Measurements from ENCODE around the gene SEPHS2.
"Not testable (repeated sequence)": the region's sequence is repeated elsewhere in the genome, so short reads cannot be mapped to it uniquely, and the experiment has no call there.

The SEPHS2 gene

DNA sequence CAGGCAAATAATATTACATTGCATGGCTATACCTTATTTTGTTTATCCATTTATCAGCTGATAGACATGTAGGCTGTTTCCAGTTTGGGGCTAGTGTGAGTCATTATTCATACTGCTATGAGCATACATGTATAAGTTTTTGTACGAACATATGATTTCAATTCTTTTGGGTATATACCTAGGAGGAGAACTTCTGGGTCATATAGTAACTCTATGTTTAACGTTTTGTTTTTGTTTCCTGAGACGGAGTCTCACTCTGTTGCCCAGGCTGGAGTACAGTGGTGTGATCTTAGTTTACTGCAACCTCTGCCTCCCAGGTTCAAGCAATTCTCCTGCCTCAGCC lies 24.5 kb upstream of the SEPHS2 start:
- DNase-seq (ENCODE audit: low read depth in 2 of 2): no peak

DNA sequence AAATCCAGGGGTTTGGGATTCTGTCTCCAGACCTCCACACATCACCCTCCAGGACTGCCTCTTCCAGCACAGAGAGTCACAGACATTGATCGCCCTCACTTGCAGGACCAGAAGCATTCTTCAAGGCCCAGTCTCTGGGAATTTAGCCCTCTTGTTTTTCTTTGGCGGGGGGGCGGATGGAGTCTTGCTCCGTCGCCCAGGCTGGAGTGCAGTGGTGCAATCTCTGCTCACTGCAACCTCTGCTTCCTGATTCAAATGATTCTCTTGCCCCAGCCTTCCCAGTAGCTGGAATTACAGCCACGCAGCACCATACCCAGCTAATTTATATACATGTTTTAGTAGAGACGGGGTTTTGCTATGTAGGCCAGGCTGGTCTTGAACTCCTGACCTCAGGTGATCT lies 18.4 kb upstream of the SEPHS2 start:
- no peak for DNase-seq (ENCODE audit: low read depth in 2 of 2)

DNA sequence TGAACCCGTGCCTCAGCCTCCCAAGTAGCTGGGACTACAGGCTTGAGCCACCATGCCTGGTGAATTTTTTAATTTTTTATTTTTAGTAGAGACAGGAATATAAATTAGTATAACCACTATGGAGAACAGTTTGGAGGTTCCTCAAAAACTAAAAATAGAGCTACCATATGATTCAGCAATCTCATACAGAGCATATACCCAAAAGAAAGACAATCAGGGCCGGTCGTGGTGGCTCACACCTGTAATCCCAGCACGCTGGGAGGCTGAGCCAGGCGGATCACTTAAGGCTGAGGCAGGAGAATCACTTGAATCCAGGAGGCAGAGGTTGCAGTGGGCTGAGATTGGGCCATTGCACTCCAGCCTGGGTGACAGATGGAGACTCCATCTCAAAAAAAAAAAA lies 15.8 kb upstream of the SEPHS2 start:
- DNase-seq (ENCODE audit: low read depth in 2 of 2): not testable (repeated sequence)

DNA sequence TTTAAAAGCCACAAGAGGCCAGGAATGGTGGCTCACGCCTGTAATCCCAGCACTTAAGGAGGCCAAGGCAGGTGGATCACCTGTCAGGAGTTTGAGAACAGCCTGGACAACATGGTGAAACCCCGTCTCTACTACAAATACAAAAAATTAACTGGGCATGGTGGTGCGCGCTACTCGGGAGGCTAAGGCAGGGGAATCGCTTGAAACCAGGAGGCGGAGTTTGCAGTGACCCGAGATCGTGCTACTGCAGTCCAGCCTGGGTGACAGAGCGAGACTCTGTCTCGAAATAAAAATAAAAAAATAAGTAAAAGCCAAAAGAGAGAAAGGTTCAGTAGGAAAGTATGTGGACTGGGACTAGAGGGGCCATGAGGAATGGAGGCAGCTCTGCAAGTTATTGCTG lies 13.8 kb upstream of the SEPHS2 start:
- no peak for DNase-seq (ENCODE audit: low read depth in 2 of 2)

DNA sequence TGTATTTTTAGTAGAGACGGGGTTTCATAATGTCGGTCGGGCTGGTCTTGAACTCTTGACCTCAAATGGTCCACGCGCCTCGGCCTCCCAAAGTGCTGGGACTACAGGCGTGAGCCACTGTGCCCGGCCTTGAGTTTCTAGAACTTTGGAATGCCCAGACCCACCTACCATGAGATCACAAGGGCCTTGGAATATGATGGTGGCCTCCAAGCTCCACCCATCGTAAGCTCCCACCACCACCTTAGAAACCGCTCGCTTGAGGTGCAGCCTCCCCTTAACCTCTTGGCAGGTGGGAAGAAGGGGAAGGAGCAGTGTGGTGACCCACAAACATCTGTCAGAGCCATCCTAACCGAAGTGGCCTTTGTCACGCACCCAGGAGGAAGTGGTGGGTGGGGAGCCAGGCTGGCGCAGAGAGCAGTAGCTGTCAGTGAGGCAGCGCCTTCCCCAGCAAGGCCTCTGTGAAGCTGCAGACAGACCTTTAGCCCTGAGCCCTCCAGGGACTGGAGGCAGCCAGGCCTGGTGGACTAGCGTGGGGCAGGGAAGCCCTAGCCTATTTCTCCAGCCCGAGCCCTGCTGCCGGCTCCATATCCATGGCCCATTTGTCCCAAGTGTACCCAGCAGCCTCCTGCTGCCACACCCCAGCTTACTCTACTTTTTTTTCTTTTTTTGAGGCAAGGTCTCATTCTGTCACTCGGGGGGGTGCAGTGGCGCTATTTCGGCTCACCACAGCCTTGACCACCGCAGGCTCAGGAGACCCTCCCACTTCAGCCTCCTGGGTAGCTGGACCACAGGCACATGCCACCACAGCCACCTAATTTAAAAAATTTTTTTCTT lies 13.1 kb upstream of the SEPHS2 start:
- peak; percentile 79 to 84 for DNase-seq (ENCODE audit: low read depth in 2 of 2)

DNA sequence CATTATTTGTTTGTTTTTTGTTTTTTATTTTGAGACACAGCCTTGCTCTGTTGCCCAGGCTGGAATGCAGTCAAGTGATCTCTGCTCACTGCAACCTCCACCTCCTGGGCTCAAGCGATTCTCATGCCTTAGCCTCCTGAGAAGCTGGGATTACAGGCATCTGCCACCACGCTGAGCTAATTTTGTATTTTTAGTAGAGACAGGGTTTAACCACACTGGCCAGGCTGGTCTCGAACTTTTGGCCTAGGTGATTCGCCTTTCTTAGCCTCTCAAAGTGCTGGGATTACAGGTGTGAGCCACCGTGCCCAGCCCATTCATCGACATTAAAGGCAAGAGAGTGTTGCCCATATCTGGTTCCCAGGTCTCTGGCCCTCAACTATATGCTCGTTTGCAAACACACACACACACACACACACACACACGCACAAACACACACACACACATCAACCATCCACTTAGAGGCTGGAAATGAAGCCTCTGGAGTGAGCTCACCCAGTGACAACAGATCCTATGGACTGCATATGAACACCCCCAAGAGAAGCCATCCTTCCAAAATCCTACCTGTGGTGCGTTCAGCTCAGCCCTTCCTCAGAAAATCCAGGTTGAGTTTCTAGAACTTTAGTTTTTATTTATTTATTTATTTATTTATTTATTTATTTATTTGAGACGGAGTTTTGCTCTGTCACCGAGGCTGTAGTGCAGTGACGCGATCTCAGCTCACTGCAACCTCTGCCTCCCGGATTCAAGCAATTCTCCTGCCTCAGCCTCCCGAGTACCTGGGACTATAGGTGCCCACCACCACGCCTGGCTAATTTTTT lies 12.3 kb upstream of the SEPHS2 start:
- no peak for DNase-seq (ENCODE audit: low read depth in 2 of 2)

DNA sequence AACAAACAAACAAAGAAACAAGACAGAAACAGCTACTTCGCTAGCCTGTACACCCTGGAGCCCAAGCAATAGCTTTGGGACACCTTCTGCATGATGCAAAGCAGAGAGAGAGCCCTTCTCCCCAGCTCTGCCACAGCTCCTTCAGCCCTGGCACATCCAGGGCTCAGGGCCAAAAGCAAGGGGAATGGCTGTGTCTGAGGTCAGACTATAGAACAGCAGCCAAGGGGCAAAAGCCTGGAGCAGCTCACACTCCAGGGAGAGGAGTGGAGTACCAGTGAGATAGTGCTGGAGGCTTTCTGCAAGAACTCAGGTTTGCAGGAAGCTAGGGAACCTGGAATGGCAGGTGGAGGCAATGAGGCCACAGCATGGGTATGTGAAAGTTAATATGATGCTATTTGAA lies 11.6 kb upstream of the SEPHS2 start:
- no peak for DNase-seq (ENCODE audit: low read depth in 2 of 2)

DNA sequence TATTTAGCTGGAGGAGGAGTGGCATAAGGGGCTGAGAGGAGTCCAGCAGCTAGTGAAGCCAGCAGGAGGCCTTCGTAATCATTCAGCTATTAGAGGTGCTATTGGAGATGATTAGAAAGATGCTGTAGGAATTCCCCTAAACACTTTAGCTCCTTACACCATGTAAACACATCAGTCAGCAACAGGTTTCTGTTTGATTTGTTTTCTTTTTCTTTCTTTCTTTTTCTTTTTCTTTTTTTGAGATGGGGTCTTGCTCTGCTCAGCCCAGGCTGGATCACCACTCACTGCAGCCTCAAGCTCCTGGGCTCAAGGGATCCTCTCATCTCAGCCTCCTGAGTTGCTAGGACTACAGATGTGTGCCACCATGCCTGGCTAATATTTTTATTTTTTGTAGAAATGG lies 10.6 kb upstream of the SEPHS2 start:
- DNase-seq (ENCODE audit: low read depth in 2 of 2): no peak

DNA sequence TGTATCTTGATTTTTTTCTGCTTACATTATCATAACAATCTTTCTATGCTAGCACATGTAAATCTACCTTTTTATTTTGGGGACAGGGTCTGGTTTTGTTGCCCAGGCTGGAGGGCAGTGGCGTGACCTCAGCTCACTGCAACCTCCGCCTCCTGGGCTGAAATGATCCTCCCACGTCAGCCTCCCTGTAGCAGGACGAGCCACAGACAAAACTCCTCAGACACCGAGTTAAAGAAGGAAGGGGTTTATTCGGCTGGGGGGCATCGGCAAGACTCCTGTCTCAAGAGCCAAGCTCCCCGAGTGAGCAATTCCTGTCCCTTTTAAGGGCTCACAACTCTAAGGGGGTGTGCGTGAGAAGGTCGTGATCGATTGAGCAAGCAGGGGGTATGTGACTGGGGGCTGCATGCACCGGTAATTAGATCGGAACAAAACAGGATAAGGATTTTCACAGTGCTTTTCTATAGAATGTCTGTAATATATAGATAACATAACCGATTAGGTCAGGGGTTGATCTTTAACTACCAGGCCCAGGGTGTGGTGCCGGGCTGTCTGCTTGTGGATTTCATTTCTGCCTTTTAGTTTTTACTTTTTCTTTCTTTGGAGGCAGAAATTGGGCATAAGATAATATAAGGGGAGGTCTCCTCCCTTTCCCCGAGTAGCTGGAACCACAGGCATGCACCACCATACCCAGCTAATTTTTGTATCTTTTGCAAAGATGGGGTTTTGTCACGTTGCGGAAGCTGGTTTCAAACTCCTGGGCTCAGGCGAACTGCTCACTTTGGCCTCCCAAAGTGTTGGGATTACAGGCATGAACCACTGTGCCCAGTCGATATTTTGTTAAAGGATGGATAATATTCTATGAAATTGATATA lies 7.3 kb upstream of the SEPHS2 start:
- DNase-seq (ENCODE audit: low read depth in 2 of 2): not testable (repeated sequence)

DNA sequence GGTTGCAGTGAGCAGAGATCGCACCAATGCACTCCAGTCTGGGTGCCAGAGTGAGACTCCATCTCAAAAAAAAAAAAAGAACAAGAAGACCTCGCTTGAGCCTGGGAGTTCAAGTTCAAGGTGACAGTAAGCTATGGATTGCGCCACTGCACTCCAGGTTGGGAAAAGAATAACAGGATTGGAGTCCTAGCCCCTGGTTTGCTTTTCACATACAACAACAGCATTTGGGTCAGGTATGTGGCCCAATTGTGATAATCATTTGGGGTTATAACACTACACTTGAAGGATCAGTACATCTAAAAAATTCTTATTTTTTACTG lies 3.4 kb upstream of the SEPHS2 start:
- no peak for DNase-seq (ENCODE audit: low read depth in 2 of 2)

DNA sequence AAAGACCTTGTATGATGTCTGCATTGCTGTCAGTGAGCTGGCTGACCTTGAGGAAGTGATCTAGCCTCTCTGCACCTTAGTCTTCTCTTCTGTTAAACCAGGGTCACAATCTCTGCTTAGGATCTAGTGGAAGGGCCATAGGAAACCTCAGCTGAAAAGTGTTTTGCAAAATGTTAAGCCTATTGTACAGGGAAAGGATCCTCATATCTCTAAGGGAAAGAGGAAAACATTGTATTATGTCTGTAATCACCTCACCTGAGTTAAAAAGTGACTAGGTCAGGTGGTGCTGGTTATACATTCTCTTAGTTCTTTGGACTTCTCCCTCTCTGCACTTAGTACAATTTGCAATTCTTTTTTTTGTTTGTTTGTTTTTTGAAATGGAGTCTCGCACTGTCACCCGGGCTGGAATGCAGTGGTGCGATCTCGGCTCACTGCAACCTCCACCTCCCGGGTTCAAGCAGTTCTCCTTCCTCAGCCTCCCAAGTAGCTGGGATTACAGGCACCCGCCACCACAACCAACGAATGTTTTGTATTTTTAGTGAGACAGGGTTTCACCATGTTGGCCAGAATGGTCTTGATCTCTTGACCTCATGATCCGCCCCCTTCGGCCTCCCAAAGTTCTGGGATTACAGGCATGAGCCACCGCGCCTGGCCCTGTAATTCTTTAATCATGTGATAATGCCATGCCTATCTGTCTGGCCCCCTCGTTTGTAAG lies 2.0 kb upstream of the SEPHS2 start:
- no peak for DNase-seq (ENCODE audit: low read depth in 2 of 2)

DNA sequence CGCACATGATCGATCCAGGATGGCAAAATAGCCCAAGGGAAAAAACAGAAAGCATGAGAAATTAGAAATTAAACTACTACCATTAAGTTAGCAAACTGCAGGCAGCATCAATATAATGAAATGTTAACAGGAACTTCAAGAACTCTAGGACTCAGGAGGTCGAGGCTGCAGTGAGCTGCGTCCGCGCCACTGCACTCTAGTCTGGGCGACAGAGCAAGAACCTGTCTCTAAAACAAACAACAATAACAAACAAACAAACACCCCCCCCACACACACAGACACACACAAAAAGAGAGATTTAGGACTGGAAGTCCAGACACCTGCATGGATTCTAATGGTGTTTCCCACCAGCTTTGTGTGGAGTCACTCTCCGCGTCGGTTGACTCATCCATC lies 525 bp upstream of the SEPHS2 start:
- no peak for DNase-seq (ENCODE audit: low read depth in 2 of 2)

DNA sequence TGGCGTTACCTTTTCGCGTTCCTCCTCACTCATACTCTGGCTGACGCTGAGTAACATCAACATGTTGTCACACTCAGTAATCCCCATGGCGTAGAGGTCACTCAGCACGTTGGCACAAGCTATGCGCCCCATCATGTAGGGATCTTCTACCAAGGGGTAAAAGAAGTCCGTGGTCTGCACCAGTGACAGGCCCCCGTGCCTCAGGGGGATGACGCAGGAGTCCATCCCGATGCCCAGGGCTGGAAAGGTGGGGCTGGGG lies 596 bp downstream of the SEPHS2 start:
- no peak for DNase-seq (ENCODE audit: low read depth in 2 of 2)

DNA sequence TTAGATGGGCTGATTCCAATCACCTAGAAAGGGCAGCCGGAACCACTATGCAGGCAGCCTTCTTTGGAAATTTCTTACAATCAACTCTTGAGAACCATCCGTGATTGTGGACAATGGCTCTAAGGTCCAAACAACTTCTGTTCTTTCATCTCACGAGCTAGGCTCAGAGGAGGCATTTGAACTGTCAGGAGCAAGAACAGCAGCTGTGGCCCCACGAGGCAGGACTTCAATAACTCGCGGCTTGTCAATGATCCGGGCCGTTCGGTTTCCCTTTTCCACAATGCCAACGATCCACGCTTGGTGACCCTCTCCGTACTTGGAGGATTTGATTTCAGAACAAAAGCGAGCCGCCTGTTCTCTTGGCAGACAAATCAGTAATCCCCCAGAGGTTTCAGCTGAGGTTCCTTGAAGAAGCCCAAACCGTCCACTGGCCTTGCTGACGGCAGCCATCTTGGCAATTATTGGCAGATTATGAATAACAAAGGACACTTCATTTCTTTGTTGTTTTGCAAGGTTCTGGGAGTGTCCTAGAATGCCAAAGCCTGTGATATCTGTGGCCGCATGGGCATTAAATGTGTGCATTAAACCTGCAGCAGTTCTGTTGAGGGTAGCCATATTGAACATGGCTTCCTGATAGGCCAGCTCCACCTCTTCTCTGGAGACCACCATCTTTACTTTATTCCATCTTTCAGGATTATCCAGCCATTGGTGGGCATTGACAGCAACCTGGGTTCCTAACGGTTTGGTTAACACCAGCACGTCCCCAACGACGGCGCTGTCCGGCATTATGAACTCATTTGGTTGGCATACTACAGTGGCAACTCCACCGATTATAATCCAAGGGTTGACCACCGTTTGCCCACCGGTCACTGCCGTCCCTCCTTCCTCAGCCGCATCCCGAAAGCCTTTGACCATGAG lies 1.2 kb downstream of the SEPHS2 start:
- no peak for DNase-seq (ENCODE audit: low read depth in 2 of 2)

DNA sequence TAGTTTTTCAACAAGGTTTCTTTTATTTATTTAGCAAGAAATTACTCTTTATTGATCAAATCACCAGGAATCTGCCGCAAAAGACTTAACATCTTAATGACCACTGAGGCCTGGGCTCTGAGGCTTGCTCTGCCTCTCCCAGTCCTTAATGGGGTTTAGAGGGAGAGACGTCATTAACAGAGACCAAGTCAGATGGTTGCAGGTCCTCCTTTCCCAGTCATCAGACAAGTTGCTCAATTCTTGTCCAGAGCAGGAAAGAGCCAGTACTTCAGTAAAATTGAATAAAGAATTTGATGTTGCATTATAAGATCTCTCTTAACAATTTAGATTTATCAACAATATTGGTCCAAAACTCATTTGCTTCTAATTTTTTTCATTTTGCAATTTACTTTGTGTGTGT lies 2.0 kb downstream of the SEPHS2 start:
- no peak for DNase-seq (ENCODE audit: low read depth in 2 of 2)

DNA sequence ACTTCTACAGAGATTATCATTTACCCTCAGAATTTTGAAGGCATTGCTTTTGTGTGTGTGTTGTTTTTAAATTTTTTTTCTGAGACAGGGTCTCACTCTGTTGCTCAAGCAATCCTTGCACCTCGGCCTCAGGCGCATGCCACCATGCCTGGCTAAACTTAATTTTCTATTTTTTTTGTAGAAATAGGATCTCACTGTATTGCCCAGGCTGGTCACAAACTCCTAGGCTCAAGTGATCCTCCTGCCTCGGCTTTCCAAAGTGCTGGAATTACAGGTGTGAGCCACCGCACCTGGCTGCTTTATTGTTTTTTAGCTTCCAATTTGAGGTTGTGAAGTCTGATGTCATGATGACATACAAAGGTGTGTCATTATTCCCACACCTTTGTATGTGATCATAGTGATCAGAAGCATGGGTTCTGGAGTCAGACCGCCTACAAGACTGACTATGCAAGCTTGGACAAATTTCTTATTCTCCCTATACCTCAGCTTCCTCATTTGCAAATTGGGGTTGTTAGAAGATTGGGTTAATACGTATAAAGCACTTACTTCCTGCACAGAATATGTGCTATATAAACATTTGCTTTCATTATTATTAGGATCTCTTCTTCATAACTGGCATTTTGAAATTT lies 5.8 kb downstream of the SEPHS2 start:
- DNase-seq (ENCODE audit: low read depth in 2 of 2): no peak

DNA sequence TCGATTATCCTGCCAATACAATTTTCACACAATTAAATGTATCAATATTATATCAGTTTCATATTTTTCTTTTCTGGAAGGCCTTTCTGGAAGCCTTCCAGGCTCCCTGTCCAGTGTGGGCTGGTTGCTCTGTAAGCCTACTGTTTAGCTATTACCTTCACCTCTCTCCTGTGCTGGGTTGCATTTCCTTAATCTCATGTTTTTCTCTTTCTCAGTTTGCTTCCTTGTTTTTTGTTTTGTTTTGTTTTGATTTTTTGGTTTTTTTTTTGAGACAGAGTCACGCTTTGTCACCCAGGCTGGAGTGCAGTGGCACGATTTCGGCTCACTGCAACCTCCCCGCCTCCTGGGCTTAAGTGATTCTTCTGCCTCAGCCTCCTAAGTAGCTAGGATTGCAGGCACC lies 6.8 kb downstream of the SEPHS2 start:
- DNase-seq (ENCODE audit: low read depth in 2 of 2): no peak

DNA sequence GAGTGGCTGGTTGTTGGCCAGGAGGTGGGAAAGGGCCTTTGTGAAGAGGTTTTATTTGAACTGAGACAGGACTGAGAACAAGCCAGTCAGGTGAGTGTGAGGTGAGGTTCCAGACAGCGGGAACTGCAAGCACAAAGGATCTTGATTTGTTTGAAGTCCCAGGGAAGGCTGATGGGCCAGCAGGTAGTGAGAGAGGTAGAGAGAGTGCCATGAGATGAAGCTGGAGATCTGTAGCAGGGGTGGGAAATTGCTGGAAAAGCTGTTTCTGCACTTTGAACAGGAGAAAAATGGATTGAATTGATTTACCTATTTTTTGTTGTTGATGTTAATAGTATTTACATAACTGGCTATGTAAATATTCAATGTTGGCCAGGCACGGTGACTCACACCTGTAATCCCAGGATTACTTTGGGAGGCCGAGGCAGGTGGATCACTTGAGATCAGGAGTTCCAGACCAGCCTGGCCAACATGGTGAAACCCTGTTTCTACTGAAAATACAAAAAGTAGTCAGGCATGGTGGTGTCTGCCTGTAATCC lies 8.1 kb downstream of the SEPHS2 start:
- no peak for DNase-seq (ENCODE audit: low read depth in 2 of 2)

DNA sequence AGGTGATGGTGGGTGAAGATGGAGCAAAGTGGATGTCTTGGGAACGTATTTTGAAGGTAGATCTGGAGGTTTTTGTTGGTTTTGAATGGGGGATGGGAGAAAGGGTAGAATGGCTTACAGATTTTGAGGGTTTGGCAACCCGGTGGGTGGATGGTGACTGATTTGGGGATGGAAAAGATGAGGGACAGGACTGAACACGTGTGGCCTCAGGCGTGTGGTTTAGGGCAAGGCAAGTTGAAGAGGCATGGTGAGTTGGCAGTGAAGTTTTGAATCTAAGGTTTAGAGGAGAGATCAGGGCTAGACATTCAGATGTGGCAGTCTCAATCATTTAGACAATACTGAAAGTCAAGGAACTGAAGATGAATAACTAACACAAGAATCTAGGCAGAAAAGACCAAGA lies 10.8 kb downstream of the SEPHS2 start:
- DNase-seq (ENCODE audit: low read depth in 2 of 2): no peak

DNA sequence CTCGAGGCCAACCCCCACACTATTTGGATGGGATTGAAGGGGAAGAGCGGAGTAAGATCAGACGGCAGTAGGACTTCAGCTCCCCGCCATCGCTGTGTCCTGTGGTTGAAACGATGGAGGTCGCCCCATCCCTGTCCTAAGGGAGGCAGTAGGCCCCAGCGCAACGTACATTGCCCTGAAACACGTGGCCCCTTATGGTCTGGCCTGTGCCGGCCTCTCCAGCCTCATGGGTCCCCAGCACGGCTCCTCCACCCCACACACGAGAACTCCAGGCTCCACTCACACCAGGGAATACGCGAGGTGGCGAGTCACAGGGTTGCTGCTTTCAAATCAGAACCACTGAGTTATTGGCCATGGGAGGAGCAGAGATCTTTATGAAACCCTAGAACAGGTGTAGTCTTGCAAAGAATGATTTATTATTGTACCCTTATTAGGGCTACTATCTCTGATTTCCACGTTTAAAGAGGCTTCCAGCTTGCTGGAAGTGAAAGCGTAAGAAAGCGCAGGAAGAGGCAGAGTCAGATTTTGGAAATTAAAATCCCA lies 15.2 kb downstream of the SEPHS2 start:
- DNase-seq (ENCODE audit: low read depth in 2 of 2): no peak
